Kidney epithelial cell (primary cell): ENCODE data around the gene CCDC57. TPM values are rescaled to one million over a fixed set of nuclear protein-coding genes. Genes with fewer than 3 reads are reported as not detected.
A peak's percentile ranks its signal among the peaks of the same experiment; 100 is the strongest.
"Not testable (repeated sequence)": the region's sequence is repeated elsewhere in the genome, so short reads cannot be mapped to it uniquely, and the experiment has no call there.

Source experiments
- DNase-seq: peaks from one replicate; pipeline ENCODE4 v3.0.0-alpha.2; 2010; ENCODE audit warnings: low read depth
- H3K27me3 ChIP-seq: 2 replicates; pipeline ENCODE4 v1.6.0; 2011; ENCODE audit warnings: low read length; ENCODE audit not compliant: control insufficient read depth, insufficient read depth
- H3K36me3 ChIP-seq: 2 replicates; pipeline ENCODE4 v1.5.1; 2011; ENCODE audit warnings: low read length; ENCODE audit not compliant: control insufficient read depth, insufficient read depth
- H3K4me3 ChIP-seq: 2 replicates; pipeline ENCODE4 v1.5.1; 2011; ENCODE audit warnings: low read depth, mild to moderate bottlenecking, control low read depth, low read length
- total RNA-seq: library from RNA; depleted of rRNA; stranded (reverse); fragments of >200 nt; gene quantifications from 2 replicates; pipeline ENCODE4 v1.2.3, GENCODE V29; 2015
- TF ChIP-seq, protein P1 (sequence below): IDR thresholded peaks from 2 replicates; pipeline ENCODE4 v1.5.1; 2011; ENCODE audit warnings: mild to moderate bottlenecking, moderate library complexity, low read length, control low read depth, inconsistent platforms; ENCODE audit not compliant: insufficient read depth, poor library complexity, severe bottlenecking

Gene CCDC57
- total RNA-seq, 1 donor from 2014 or later, result 25.5 TPM

- H3K36me3 ChIP-seq, result no peaks in the 10 kb centered on the region
- DNase-seq, result no peak
- no peaks in the 10 kb centered on the region for H3K27me3 ChIP-seq
- no peak overlapping the region for H3K4me3 ChIP-seq
- TF ChIP-seq, protein P1, sequence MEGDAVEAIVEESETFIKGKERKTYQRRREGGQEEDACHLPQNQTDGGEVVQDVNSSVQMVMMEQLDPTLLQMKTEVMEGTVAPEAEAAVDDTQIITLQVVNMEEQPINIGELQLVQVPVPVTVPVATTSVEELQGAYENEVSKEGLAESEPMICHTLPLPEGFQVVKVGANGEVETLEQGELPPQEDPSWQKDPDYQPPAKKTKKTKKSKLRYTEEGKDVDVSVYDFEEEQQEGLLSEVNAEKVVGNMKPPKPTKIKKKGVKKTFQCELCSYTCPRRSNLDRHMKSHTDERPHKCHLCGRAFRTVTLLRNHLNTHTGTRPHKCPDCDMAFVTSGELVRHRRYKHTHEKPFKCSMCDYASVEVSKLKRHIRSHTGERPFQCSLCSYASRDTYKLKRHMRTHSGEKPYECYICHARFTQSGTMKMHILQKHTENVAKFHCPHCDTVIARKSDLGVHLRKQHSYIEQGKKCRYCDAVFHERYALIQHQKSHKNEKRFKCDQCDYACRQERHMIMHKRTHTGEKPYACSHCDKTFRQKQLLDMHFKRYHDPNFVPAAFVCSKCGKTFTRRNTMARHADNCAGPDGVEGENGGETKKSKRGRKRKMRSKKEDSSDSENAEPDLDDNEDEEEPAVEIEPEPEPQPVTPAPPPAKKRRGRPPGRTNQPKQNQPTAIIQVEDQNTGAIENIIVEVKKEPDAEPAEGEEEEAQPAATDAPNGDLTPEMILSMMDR, result no peak
Observed at GRCh38 chr17:82216301-82217119, 3.9 kb upstream of the CCDC57 start.

GRCh38 chr17:82215972-82216300, 3.3 kb upstream of the CCDC57 start:
- DNase-seq, result no peak
- TF ChIP-seq, protein P1, result no peak
- H3K4me3 ChIP-seq, result no peak overlapping the region
- no peaks in the 10 kb centered on the region for H3K27me3 ChIP-seq
- H3K36me3 ChIP-seq, result no peaks in the 10 kb centered on the region

GRCh38 chr17:82215095-82215971, 2.7 kb upstream of the CCDC57 start:
- TF ChIP-seq, protein P1, result no peak
- Histone ChIP-seq H3K36me3 (no peaks in the 10 kb centered on the region), H3K4me3 (no peak overlapping the region), H3K27me3 (no peaks in the 10 kb centered on the region)
- DNase-seq, result no peak

GRCh38 chr17:82214012-82214628, 1.5 kb upstream of the CCDC57 start:
- TF ChIP-seq, protein P1, result no peak
- H3K27me3 ChIP-seq, result no peaks in the 10 kb centered on the region
- H3K36me3 ChIP-seq, result no peaks in the 10 kb centered on the region
- H3K4me3 ChIP-seq, result no peak overlapping the region
- no peak for DNase-seq

DNA sequence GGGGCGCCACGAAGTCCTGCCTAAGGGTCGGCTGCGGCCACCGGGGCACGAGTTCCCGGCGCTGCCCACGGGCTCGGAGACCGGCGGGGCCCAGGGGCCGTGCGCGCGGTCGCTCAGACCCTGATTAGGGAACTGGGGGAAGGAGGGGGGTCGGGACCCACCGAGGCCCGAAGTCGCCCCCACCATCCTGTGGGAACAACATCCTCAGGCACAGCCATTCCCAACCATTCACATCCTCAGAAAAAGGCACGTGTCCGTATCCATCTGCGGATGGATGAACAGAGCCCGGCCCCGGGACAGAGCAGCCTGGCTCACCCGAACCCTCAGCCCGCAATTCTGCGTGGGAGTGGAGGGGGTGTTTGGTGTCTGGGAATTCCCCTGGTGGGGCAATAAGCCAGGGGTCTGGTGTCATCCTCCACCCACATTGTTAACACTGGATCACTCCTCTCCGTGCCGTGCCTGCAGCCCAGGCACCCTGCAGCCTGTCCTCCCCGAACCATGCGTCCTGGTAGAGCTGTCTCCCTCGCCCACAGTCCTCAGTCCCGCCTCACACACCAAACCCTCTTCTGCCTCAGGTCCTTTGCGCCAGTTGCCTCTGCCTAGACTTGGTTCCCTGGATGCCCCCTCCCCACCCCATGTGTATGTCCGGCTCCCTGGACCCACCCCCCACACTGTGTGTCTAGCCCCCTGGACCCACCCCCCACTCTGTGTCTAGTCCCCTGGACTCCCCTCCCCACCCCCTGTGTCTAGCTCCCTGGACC, 789 bp upstream of the CCDC57 start:
- DNase-seq, result no peak
- peak overlapping the region; percentile 84 for H3K4me3 ChIP-seq
- no peaks in the 10 kb centered on the region for H3K36me3 ChIP-seq
- TF ChIP-seq, protein P1, result no peak
- H3K27me3 ChIP-seq, result no peaks in the 10 kb centered on the region

DNA sequence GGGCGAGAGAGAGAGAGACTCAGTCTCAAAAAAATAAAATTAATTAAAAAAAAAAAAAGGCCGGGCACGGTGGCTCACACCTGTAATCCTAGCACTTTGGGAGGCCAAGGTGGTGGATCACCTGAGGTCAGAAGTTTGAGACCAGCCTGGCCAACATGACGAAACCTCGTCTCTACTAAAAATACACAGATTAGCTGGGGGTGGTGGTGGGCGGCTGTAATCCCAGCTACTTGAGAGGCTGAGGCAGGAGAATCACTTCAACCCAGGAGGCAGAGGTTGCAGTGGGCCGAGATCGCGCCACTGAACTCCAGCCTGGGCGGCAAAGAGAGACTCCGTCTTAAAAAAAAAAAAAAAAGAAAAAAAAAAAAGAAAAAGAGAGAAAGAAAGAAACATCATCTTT, 2.0 kb downstream of the CCDC57 start:
- not testable (repeated sequence) for H3K36me3 ChIP-seq, H3K4me3 ChIP-seq, H3K27me3 ChIP-seq, DNase-seq
